Fibroblast of villous mesenchyme (primary cell): ENCODE results near the gene FGFR1OP2. TPM values are rescaled to one million over a fixed set of nuclear protein-coding genes. Genes with fewer than 3 reads are reported as not detected.
A peak's percentile ranks its signal among the peaks of the same experiment; 100 is the strongest.
"Not testable (repeated sequence)": the region's sequence is repeated elsewhere in the genome, so short reads cannot be mapped to it uniquely, and the experiment has no call there.

ENCODE experiments used
- DNase-seq: peaks from one replicate; pipeline ENCODE4 v3.0.0-alpha.2; 2010; ENCODE audit warnings: low read depth
- H3K4me3 ChIP-seq: 2 replicates; pipeline ENCODE4 v1.5.1; 2011; ENCODE audit warnings: low read depth, mild to moderate bottlenecking, low read length
- CTCF ChIP-seq: IDR thresholded peaks from 2 replicates; pipeline ENCODE4 v1.5.1; 2012; ENCODE audit warnings: low read depth, mild to moderate bottlenecking, low read length; ENCODE audit not compliant: insufficient read depth
- total RNA-seq: library from RNA; depleted of rRNA; stranded (reverse); fragments of >200 nt; gene quantifications from 2 replicates; pipeline ENCODE4 v1.2.3, GENCODE V29; 2012

The FGFR1OP2 gene
- total RNA-seq, 1 donor = 44.0 TPM

- no peak for DNase-seq
Observed at GRCh38 chr12:26940516-26941214, 2.4 kb downstream of the FGFR1OP2 start.

GRCh38 chr12:26941215-26941594 is 2.9 kb downstream of the FGFR1OP2 start:
- no peak for TF ChIP-seq CTCF
- H3K4me3 ChIP-seq = no peak overlapping the region
- DNase-seq = no peak

More at GRCh38 chr12:26940516-26941214, 2.4 kb downstream of the FGFR1OP2 start:
- TF ChIP-seq CTCF = no peak
- H3K4me3 ChIP-seq = no peak overlapping the region

GRCh38 chr12:26948309-26948708 is 10.0 kb downstream of the FGFR1OP2 start:
- H3K4me3 ChIP-seq = no peak overlapping the region
- DNase-seq = no peak
- TF ChIP-seq CTCF = no peak

GRCh38 chr12:26953447-26953846 is 15.2 kb downstream of the FGFR1OP2 start:
- H3K4me3 ChIP-seq = no peak overlapping the region
- TF ChIP-seq CTCF = no peak
- DNase-seq = peak; percentile 55

- H3K4me3 ChIP-seq = no peak overlapping the region
- DNase-seq = peak; percentile 20
- no peak for TF ChIP-seq CTCF
Observed at GRCh38 chr12:26954027-26954426, 15.8 kb downstream of the FGFR1OP2 start.

GRCh38 chr12:26961391-26961790 is 23.1 kb downstream of the FGFR1OP2 start:
- not testable (repeated sequence) for H3K4me3 ChIP-seq, DNase-seq

GRCh38 chr12:26961803-26962202 is 23.5 kb downstream of the FGFR1OP2 start:
- TF ChIP-seq CTCF = no peak
- no peak overlapping the region for H3K4me3 ChIP-seq
- no peak for DNase-seq
